Activated CD4-positive, CD25-positive, alpha-beta regulatory T cell treated with anti-CD3 and anti-CD28 coated beads, Interleukin-2, amount 50 U/mL, for 72 hours (primary cell): ENCODE data around the gene SLC6A4.
"Not testable (repeated sequence)": the region's sequence is repeated elsewhere in the genome, so short reads cannot be mapped to it uniquely, and the experiment has no call there.

Experiments used
- DNase-seq: peaks from one replicate; pipeline ENCODE4 v3.0.0; 2021

The SLC6A4 gene

GRCh38 chr17:30238003-30238344 is 2.5 kb upstream of the SLC6A4 start:
- no peak for DNase-seq

GRCh38 chr17:30237296-30238002 is 2.0 kb upstream of the SLC6A4 start:
- DNase-seq, result no peak

DNA sequence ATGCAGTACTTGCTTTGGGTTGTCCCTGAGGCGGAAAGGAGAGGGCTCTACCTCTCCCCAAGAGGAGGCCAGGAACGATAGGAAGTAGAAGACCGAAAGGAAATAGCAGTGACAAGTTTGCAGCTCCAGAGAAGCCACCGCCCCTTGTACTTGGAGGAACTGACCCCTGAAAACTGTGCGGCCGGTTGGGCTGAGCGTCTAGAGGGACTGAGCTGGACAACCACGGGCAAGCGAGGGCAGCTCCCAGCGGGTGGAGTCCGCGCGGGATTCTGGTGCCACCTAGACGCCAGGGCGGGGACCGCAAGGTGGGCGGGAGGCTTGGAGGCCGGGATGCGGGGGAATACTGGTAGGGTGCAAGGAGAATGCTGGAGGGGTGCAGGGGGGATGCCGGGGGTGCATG is 1.3 kb upstream of the SLC6A4 start:
- DNase-seq, result no peak

- no peak for DNase-seq
Measured at GRCh38 chr17:30236297-30236624, 764 bp upstream of the SLC6A4 start.

- DNase-seq, result no peak
Measured at GRCh38 chr17:30234964-30235363, 533 bp downstream of the SLC6A4 start.

DNA sequence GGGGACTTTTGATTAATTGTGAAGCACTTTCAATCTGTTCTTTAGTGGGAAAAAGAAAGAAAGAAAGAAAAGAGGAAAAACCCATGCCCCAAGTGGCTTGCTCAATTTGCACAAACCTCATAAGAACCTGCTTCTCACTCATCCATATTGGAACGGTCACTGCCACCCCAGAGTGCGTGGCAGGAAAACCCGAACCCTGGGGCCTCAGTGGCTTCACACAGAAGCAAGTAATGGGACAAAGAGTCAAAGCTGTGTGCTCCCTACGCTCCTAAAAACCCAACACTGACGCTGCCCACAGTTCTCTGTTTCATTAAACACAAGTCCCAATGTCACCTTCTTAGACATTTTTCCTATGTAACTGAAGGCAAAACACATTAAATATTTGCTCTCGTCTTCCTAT is 1.2 kb downstream of the SLC6A4 start:
- no peak for DNase-seq

GRCh38 chr17:30232824-30233427 is 2.6 kb downstream of the SLC6A4 start:
- no peak for DNase-seq

DNA sequence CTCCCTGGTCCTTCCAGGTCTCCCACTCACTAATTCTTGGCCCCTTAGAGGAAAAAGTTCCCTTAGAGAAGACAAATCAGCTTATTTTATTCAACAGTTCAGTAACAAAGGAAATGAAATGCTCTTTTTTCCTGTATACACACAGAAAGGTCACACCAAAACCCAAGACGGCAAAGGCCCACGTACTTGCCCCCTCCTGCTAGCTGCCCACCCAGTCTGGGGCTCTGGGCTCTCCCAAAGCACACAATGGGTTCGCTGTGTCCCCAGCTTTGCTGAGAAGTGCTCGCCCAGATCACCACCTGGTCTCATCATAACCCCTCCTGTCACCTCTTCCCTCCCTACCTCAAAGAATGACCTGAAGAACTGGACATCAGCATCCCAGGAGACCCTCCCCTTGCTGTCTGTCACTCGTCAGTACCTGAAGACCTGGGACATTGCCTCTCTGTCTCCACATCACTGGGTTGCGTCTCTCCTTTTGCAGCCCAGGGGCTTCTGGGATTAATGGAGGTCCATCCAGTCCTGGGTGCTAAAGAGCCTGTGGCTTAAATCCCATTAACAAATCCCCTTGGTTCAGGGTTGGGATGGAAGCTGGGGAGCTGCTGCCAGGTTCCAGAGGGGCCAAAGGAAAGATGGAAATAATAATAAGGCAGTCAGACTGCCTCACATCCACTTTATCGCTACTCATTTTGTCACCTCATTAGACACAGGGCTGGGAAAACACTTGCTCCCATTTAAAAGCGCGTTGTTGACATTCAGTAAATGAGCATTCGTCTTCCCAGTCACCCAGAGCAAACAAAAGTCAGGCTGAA is 3.3 kb downstream of the SLC6A4 start:
- DNase-seq, result no peak

GRCh38 chr17:30230596-30231125 is 4.8 kb downstream of the SLC6A4 start:
- no peak for DNase-seq

DNA sequence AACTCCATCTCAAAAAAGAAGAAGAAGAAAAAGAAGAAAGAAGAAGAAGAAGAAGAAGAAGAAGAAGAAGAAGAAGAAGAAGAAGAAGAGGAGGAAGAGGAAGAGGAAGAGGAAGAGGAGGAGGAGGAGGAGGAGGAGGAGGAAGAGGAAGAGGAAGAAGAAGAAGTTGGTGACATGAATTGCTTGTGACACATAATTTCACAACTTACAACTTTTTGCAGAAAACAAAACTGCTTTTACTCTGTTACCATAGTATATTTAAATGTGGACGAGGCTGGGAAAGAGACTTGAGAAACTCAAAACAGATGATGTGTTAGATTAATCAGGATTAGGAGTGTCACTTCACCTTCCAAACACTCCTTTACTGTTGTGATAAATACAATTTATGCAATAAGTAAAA is 5.5 kb downstream of the SLC6A4 start:
- not testable (repeated sequence) for DNase-seq

- DNase-seq, result no peak
Measured at GRCh38 chr17:30229012-30229411, 6.5 kb downstream of the SLC6A4 start.

DNA sequence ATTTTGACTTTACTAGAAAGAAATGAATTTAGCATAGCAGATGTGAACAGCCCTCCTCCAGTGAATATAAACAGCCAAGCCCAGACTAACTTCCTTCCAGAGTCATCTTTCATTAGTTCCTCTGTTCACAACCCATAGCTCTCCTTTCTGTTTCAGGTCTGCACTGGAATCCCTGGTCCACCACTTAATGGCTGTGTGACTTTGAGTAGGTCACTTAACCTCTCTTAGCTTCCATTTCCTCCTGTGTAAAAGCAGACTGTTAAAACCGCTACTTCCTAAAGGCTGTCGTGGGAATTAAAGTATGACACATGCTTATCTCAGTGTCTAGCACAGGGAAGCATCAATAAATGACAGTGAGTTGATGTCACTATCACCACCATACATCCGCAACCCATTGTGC is 7.5 kb downstream of the SLC6A4 start:
- DNase-seq, result no peak

DNA sequence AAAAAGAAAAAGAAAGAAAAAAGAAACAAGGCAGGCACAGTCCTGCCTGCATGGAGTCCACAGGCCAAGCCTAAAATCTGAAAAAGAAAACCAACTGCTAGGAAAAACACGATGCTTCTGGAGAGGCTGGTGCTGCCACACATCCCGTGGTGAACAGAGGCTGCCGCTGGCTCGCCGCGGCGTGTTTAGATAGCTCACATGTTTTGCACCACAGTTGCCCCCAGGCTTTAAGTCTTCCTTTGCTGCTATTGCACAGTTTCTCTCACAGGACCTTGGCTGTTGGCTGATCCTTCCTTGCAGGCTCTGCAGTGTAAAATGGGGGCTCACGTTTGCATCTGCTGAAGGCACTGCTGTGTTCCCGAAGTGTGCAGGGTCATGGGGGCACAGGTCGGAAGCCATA is 8.6 kb downstream of the SLC6A4 start:
- no peak for DNase-seq

DNA sequence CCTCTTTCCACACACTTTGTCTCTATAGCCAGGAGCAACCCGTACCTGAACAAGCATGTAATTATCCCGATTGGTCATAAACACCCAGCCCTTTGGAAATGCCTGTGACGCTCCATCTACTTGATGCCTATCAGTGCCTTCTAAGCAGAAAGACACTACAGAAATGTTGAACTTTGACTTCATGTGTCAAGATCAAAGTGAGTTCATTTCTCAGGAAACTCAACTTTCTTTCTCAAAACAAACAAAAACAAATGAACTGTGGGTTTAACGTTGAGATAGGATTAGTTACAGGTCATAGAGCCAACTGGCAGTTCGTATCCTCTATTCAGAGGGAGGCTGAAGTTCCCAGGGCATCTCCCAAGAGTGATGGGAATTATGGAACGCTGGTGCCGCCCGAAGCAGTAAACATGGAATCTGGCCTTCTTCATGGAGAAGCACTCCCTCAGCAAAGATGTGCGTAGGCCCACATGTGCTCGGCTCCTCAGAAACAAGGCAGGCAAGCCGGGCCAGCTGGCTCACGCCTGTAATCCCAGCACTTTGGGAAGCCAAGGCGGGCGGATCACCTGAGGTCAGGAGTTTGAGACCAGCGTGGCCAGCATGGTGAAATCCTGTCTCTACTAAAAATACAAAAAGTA is 9.5 kb downstream of the SLC6A4 start:
- DNase-seq, result no peak

- DNase-seq, result no peak
Measured at GRCh38 chr17:30225112-30225511, 10.4 kb downstream of the SLC6A4 start.

DNA sequence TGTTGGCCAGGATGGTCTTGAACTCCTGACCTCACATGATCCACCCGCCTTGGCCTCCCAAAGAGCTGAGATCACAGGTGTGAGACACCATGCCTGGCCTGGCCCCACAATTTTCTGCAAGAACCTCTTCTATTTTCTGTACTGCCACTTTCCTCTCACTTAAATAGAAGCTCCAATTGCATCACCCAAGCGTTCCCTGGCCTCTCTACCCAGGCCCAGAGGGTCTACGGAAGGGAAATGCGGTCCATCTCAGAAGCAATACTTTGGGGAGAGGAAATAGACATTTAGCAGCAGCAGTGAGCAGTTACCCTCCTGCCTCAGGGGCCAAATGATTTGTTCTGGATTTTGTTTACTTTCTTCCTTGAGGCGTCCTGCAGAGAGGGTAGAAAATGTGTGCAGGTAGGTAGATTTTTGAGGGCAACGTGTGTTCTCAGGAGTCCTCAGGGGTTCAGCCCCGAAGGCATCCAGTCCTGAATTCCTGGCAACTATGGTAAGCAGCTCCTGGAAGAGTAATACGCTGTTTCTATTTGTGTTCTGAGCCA is 11.0 kb downstream of the SLC6A4 start:
- DNase-seq, result no peak

GRCh38 chr17:30222721-30223175 is 12.7 kb downstream of the SLC6A4 start:
- no peak for DNase-seq

DNA sequence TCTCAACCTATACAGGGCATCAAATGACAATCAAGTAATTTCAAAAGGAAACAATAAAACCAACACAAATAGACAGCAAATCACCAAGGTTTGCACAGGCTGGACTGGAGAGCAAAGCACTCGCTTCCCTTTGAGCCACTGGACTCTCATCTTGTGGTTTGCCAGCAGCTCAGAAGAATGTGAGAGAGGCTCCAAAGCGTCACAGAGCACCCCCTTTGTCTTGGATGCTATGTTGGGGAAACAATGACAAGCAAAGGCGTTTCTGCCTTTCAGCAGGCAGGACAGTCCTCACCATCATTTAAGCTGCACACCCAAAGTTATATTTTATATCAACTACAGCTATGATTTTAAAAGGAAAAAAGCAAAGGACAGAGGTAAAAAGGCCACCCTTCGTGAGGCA is 13.2 kb downstream of the SLC6A4 start:
- DNase-seq, result no peak

GRCh38 chr17:30221346-30221745 is 14.2 kb downstream of the SLC6A4 start:
- DNase-seq, result no peak

DNA sequence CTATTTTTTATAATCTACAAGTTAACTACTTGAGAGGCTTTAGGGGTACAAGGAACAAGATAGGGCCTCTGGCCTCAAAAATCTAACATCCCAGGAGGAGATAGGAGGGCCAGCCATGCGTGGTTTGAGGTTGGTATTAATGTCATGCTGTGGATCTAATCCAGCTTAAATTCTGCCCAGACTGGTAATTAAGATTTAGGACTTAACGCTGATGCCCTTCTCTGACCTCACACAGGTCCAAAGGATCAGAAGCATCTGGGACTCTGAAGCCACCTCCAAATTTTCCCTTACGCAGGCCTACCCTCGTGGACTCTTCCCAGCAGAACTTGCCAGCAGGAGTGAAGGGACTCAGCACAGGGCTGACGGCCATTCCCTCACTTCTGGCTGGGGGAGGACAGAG is 15.1 kb downstream of the SLC6A4 start:
- DNase-seq, result no peak

GRCh38 chr17:30219833-30220232 is 15.7 kb downstream of the SLC6A4 start:
- DNase-seq, result no peak

DNA sequence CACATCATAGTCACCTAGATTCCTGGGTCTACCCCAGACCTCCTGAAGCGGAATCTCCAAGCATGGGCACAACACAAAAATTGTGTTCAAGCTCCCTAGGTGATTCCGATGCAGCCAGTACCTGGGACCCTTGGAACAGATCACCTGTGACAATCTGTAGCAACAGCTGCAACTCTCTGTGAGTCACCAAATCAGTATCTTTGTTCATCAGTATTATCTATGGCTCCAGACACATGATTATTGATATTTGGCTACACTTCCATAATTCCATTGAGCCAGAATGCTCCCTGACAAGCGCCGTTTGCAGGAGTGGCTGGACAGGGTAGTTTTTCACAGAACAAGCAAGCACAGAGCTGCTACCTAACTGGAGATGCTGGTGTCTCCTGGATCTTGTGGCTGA is 16.2 kb downstream of the SLC6A4 start:
- DNase-seq, result no peak

DNA sequence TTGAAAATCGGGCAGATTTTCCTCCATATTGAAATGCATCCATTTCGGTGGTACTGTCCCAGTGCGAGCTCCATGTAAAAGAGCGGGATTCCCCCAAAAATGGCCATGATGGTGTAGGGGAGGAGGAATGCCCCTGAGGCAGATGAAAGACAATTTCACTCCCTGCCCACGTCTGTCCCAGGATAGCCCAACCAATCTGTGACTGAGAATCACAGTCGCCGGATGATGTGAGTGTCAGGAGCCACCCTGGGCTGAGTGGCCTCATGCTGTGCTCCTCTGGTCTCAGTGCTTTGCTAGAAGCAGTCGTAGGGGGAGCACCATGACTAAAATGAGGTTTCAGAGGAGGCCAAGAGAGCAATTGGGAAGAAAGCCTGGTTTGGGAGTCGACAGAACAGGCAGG is 16.7 kb downstream of the SLC6A4 start:
- no peak for DNase-seq
